H1 (cell line): ENCODE data around the gene TPP1. TPM values are rescaled to one million over a fixed set of nuclear protein-coding genes. Genes with fewer than 3 reads are reported as not detected.
A peak's percentile ranks its signal among the peaks of the same experiment; 100 is the strongest.

ENCODE experiments used
- CTCF ChIA-PET: fragments of 300-600 bp; sonication (Branson Sonifier 250); formaldehyde crosslinking; loops from one replicate; lab custom pipeline; 2021; ENCODE audit not compliant: partially characterized antibody; lab: Charles Lee
- POLR2A ChIA-PET: fragments of 300-600 bp; sonication (Branson Sonifier 250); formaldehyde crosslinking; loops from one replicate; lab custom pipeline; 2021; ENCODE audit warnings: inconsistent platforms; ENCODE audit not compliant: partially characterized antibody; lab: Charles Lee
- DNase-seq, 2 experiments: peaks; one replicate each; pipeline versions ENCODE4 v3.0.0 to v3.0.0-alpha.2; 2010 to 2022; ENCODE audit warnings: low spot score in 2 of 2, low read depth in 1 of 2, mixed read lengths in 1 of 2
- FAIRE-seq: peaks from 2 replicates; lab custom pipeline; 2011; peaks lifted over from hg19 to GRCh38; lab: Jason Lieb, UNC
- H2AFZ ChIP-seq: 2 replicates; pipeline ENCODE4 v1.8.1; 2012; ENCODE audit warnings: low read length, inconsistent platforms
- H2AK5ac ChIP-seq: 2 replicates; pipeline ENCODE4 v1.6.1; 2013; ENCODE audit warnings: low read depth, low read length
- H2BK120ac ChIP-seq: replicated peaks from 2 replicates; pipeline ENCODE3; 2013; ENCODE audit warnings: low read depth, low read length, inconsistent platforms
- H2BK12ac ChIP-seq: 2 replicates; pipeline ENCODE4 v1.6.1; 2013; ENCODE audit warnings: low read depth, low read length
- H2BK15ac ChIP-seq: 2 replicates; pipeline ENCODE4 v1.6.1; 2013; ENCODE audit warnings: low read length
- H2BK20ac ChIP-seq: 2 replicates; pipeline ENCODE4 v1.6.1; 2013; ENCODE audit warnings: low read length
- H2BK5ac ChIP-seq: 2 replicates; pipeline ENCODE4 v1.6.1; 2013; ENCODE audit warnings: low read depth, low read length
- H3K14ac ChIP-seq: 2 replicates; pipeline ENCODE4 v1.6.1; 2013; ENCODE audit warnings: inconsistent platforms; ENCODE audit not compliant: insufficient read length
- H3K18ac ChIP-seq: 2 replicates; pipeline ENCODE4 v1.6.1; 2013; ENCODE audit warnings: low read length; ENCODE audit errors: extremely low read depth
- H3K23ac ChIP-seq: 2 replicates; pipeline ENCODE4 v1.6.1; 2013; ENCODE audit warnings: inconsistent platforms; ENCODE audit not compliant: insufficient read length
- H3K23me2 ChIP-seq: 2 replicates; pipeline ENCODE4 v1.6.1; 2013; ENCODE audit warnings: low read depth, low read length
- H3K27ac ChIP-seq: 2 replicates; pipeline ENCODE4 v1.6.1; 2011; ENCODE audit warnings: low read depth, low read length, inconsistent platforms
- H3K27me3 ChIP-seq, 4 experiments: replicated peaks in 1 of 4; 1 replicate in 1 of 4; 2 replicates in 3 of 4; pipeline versions ENCODE4 v1.6.1 to v1.8.1; 2011 to 2013; ENCODE audit warnings: low read length in 3 of 4, mild to moderate bottlenecking in 3 of 4, inconsistent platforms in 2 of 4, mixed read lengths in 2 of 4, moderate library complexity in 1 of 4; ENCODE audit not compliant: control insufficient read depth in 3 of 4, insufficient read depth in 3 of 4; ENCODE audit errors: extremely low read depth in 1 of 4
- H3K36me3 ChIP-seq, 4 experiments: 2 replicates each; pipeline versions ENCODE4 v1.6.1 to v1.8.1; 2011 to 2013; ENCODE audit warnings: mild to moderate bottlenecking in 4 of 4, low read length in 3 of 4, moderate library complexity in 2 of 4, control low read depth in 1 of 4, inconsistent platforms in 1 of 4; ENCODE audit not compliant: insufficient read depth in 4 of 4, control insufficient read depth in 2 of 4
- H3K4ac ChIP-seq: replicated peaks from 2 replicates; pipeline ENCODE3; 2013; ENCODE audit warnings: low read length, low read depth, mixed read lengths, inconsistent platforms; ENCODE audit not compliant: insufficient read length
- H3K4me1 ChIP-seq, 4 experiments: replicated peaks in 1 of 4; 1 replicate in 1 of 4; 2 replicates in 3 of 4; pipeline versions ENCODE4 v1.6.1 to v1.8.1; 2011 to 2013; ENCODE audit warnings: low read length in 3 of 4, inconsistent platforms in 2 of 4, mixed read lengths in 1 of 4; ENCODE audit not compliant: insufficient read depth in 4 of 4, control insufficient read depth in 3 of 4
- H3K4me2 ChIP-seq, 2 experiments: 2 replicates each; pipeline versions ENCODE4 v1.6.1 to v1.8.1; 2011 to 2013; ENCODE audit warnings: low read depth in 2 of 2, low read length in 2 of 2, control low read depth in 1 of 2, inconsistent platforms in 1 of 2, mild to moderate bottlenecking in 1 of 2; ENCODE audit not compliant: insufficient read depth in 1 of 2
- H3K4me3 ChIP-seq, 4 experiments: fragments of 200-600, 300-600 bp in 1 of 4; sonication (generic), shearing (Covaris generic), sonication (Bioruptor Twin) in 1 of 4; 2 replicates each; pipeline versions ENCODE4 v1.5.1 to v1.8.1; 2011 to 2016; ENCODE audit warnings: low read length in 4 of 4, low read depth in 3 of 4, control low read depth in 2 of 4, inconsistent platforms in 2 of 4, mild to moderate bottlenecking in 2 of 4, mixed read lengths in 1 of 4, moderate library complexity in 1 of 4; ENCODE audit not compliant: insufficient read depth in 2 of 4; ENCODE audit errors: extremely low read depth in 1 of 4
- H3K56ac ChIP-seq: replicated peaks from 2 replicates; pipeline ENCODE3; 2013; ENCODE audit warnings: low read depth, mild to moderate bottlenecking, mixed read lengths, low read length, inconsistent platforms; ENCODE audit not compliant: insufficient read length
- H3K79me1 ChIP-seq: 2 replicates; pipeline ENCODE4 v1.6.1; 2013; ENCODE audit warnings: low read depth, low read length, control low read depth
- H3K79me2 ChIP-seq, 2 experiments: 2 replicates each; pipeline versions ENCODE4 v1.6.1 to v1.8.1; 2012 to 2013; ENCODE audit warnings: low read length in 2 of 2, mild to moderate bottlenecking in 2 of 2, inconsistent platforms in 1 of 2; ENCODE audit not compliant: insufficient read depth in 2 of 2, control insufficient read depth in 1 of 2
- H3K9ac ChIP-seq, 4 experiments: replicated peaks in 1 of 4; 1 replicate in 1 of 4; 2 replicates in 3 of 4; pipeline versions ENCODE4 v1.6.1 to v1.8.1; 2011 to 2013; ENCODE audit warnings: low read depth in 3 of 4, low read length in 3 of 4, control low read depth in 2 of 4, mild to moderate bottlenecking in 2 of 4, moderate library complexity in 2 of 4, inconsistent platforms in 1 of 4; ENCODE audit errors: extremely low read depth in 1 of 4
- H3K9me3 ChIP-seq, 2 experiments: 2 replicates each; pipeline versions ENCODE4 v1.6.1 to v1.8.1; 2012 to 2013; ENCODE audit warnings: mild to moderate bottlenecking in 2 of 2, moderate library complexity in 2 of 2, control low read depth in 1 of 2, inconsistent platforms in 1 of 2, low read depth in 1 of 2, low read length in 1 of 2, mixed read lengths in 1 of 2; ENCODE audit not compliant: insufficient read depth in 2 of 2
- H4K20me1 ChIP-seq, 2 experiments: replicated peaks in 1 of 2; 2 replicates each; pipeline versions ENCODE3 to v1.8.1; 2011 to 2013; ENCODE audit warnings: inconsistent platforms in 2 of 2, low read length in 2 of 2, mild to moderate bottlenecking in 1 of 2; ENCODE audit not compliant: insufficient read depth in 2 of 2, control insufficient read depth in 1 of 2
- H4K5ac ChIP-seq: 2 replicates; pipeline ENCODE4 v1.6.1; 2013; ENCODE audit warnings: low read length, low read depth, mixed read lengths, inconsistent platforms; ENCODE audit not compliant: insufficient read length
- H4K8ac ChIP-seq: 2 replicates; pipeline ENCODE4 v1.8.0; 2013; ENCODE audit warnings: mild to moderate bottlenecking, moderate library complexity, low read length, inconsistent platforms; ENCODE audit not compliant: insufficient read depth; ENCODE audit errors: extremely low read depth
- H4K91ac ChIP-seq: replicated peaks from 2 replicates; pipeline ENCODE3; 2013; ENCODE audit warnings: low read length, mixed read lengths, inconsistent platforms; ENCODE audit not compliant: insufficient read length
- ATF3 ChIP-seq: IDR thresholded peaks from 2 replicates; pipeline ENCODE4 v1.6.1; 2011; ENCODE audit warnings: low read depth, mild to moderate bottlenecking, low read length; ENCODE audit not compliant: insufficient read depth
- CREB1 ChIP-seq: IDR thresholded peaks from 2 replicates; pipeline ENCODE4 v1.6.1; 2012; ENCODE audit warnings: inconsistent platforms
- CTBP2 ChIP-seq: IDR thresholded peaks from 2 replicates; pipeline ENCODE4 v1.7.0; 2011; ENCODE audit warnings: borderline replicate concordance, mild to moderate bottlenecking, moderate library complexity, mixed read lengths, low read length; ENCODE audit not compliant: insufficient read depth, insufficient read length
- EGR1 ChIP-seq: IDR thresholded peaks from 2 replicates; pipeline ENCODE4 v1.6.1; 2011; ENCODE audit warnings: low read depth, low read length, borderline replicate concordance
- EP300 ChIP-seq, 2 experiments: IDR thresholded peaks; 1 replicate in 1 of 2; 2 replicates in 1 of 2; pipeline ENCODE4 v1.6.1; 2011 to 2012; ENCODE audit warnings: low read depth in 2 of 2, low read length in 2 of 2, mild to moderate bottlenecking in 2 of 2, borderline replicate concordance in 1 of 2, inconsistent platforms in 1 of 2, moderate library complexity in 1 of 2
- JUND ChIP-seq: IDR thresholded peaks from 2 replicates; pipeline ENCODE4 v1.6.1; 2011; ENCODE audit warnings: mild to moderate bottlenecking, improper control_type of control experiment, low read length
- PHF8 ChIP-seq: fragments of 200-600 bp; sonication (generic); conservative IDR thresholded peaks from 2 replicates; pipeline ENCODE4 v1.7.1; 2012; ENCODE audit warnings: low read depth, mild to moderate bottlenecking, inconsistent platforms, low read length, moderate library complexity
- RAD21 ChIP-seq, 2 experiments: IDR thresholded peaks in 1 of 2; conservative IDR thresholded peaks in 1 of 2; 2 replicates each; pipeline ENCODE4 v1.6.1; 2011; ENCODE audit warnings: low read depth in 2 of 2, low read length in 2 of 2, improper control_type of control experiment in 1 of 2, inconsistent platforms in 1 of 2, mild to moderate bottlenecking in 1 of 2, moderate library complexity in 1 of 2
- SIN3A ChIP-seq, 2 experiments: IDR thresholded peaks in 1 of 2; conservative IDR thresholded peaks in 1 of 2; 2 replicates each; pipeline ENCODE4 v1.6.1; 2011 to 2012; ENCODE audit warnings: low read length in 2 of 2, improper control_type of control experiment in 1 of 2, low read depth in 1 of 2, mild to moderate bottlenecking in 1 of 2
- TEAD4 ChIP-seq: IDR thresholded peaks from 2 replicates; pipeline ENCODE4 v1.6.1; 2012; ENCODE audit warnings: low read depth, low read length, inconsistent platforms, mixed read lengths
- ZNF274 ChIP-seq: IDR thresholded peaks from 2 replicates; pipeline ENCODE4 v1.7.0; 2012; ENCODE audit warnings: low read length, borderline replicate concordance; ENCODE audit errors: extremely low read depth
- WGBS, 2 experiments: shearing (Covaris generic) in 1 of 2; methylation state at CpG; one replicate each; pipeline versions ENCODE4 v1.1.6 to v1.1.7; 2013 to 2015; ENCODE audit warnings: low lambda C conversion rate in 2 of 2, mixed read lengths in 2 of 2, inconsistent platforms in 1 of 2, low coverage in 1 of 2, missing lambda C conversion rate in 1 of 2; ENCODE audit not compliant: insufficient replicate concordance in 2 of 2, insufficient coverage in 1 of 2, insufficient read length in 1 of 2; ENCODE audit errors: extremely low coverage in 1 of 2, missing lambda C conversion rate in 1 of 2; 5-methylcytosine and 5-hydroxymethylcytosine counted together
- polyA plus RNA-seq, 7 experiments: library from polyadenylated mRNA; depleted of rRNA in 3 of 7; stranded (reverse) in 5 of 7; unstranded in 2 of 7; fragments of >200 nt in 5 of 7; fragments of 200-250 nt in 2 of 7; gene quantifications; 1 replicate in 5 of 7; 2 replicates in 1 of 7; 4 replicates in 1 of 7; pipeline versions ENCODE4 v1.2.1 to v1.2.3, GENCODE V29; 2011 to 2013; ENCODE audit warnings: missing spikeins in 2 of 7, mixed read lengths in 2 of 7
- total RNA-seq: library from RNA; stranded (reverse); fragmentation: NEBNext Ultra II Directional; extraction: Animal tissue kit (Norgen Biotek cat#: 25700); gene quantifications from 2 replicates; pipeline ENCODE4 v1.2.1, GENCODE V29; 2021

The TPP1 gene
- total and polyA plus RNA-seq, 2 of the 8 experiments (the other 6 are each of a cell fraction or from before 2014, with no cell fraction given), result 36.1 to 77.5 TPM

GRCh38 chr11:6629573-6629891 lies 10.3 kb upstream of the TPP1 start:
- no peak overlapping the region for H2AK5ac ChIP-seq
- no peak overlapping the region for H3K23ac ChIP-seq
- H3K27me3 ChIP-seq, result peaks cover 13 to 43% (median 34%) of the 10 kb centered on the region in 4 experiments
- peaks cover 12% of the 10 kb centered on the region for H3K23me2 ChIP-seq
- no peaks in the 10 kb centered on the region for H3K79me2 ChIP-seq
- WGBS, 2 experiments, result 71% methylated on average over 24 of the region's 24 CpGs; no CpG with 5 or more reads in 1 of the 2 experiments
- no peak overlapping the region for H4K91ac ChIP-seq
- no peak overlapping the region for H2AFZ ChIP-seq
- H3K4me2 ChIP-seq, result peak overlapping the region; percentile 57 to 82
- H3K27ac ChIP-seq, result no peak overlapping the region
- no peak for FAIRE-seq
- peaks cover 0 to 3% (median 1%) of the 10 kb centered on the region in 4 experiments; a peak in 3 of 8 replicates for H3K36me3 ChIP-seq
- H2BK20ac ChIP-seq, result no peak overlapping the region
- H2BK120ac ChIP-seq, result no peak overlapping the region
- H3K79me1 ChIP-seq, result no peaks in the 10 kb centered on the region; the same call in 1 of the 2 replicates
- H3K9me3 ChIP-seq, result no peaks in the 10 kb centered on the region
- peak overlapping the region; percentile 83; the same call in 1 of the 2 replicates for H4K8ac ChIP-seq
- no peak overlapping the region for H3K56ac ChIP-seq
- no peak for DNase-seq
- no peak overlapping the region for H2BK15ac ChIP-seq
- CTCF ChIA-PET, result interaction anchor here (0.6 to 1.9 kb wide), 5 partner anchors 10 to 130 kb away, joined by 3 to 8 read pairs (median 4); partner anchors contain the start of gene TPP1
- H3K4ac ChIP-seq, result no peak overlapping the region
- peaks cover 0 to 6% (median 2%) of the 10 kb centered on the region in 4 experiments; a peak in 3 of 7 replicates for H3K4me1 ChIP-seq
- H4K5ac ChIP-seq, result no peak overlapping the region
- H3K4me3 ChIP-seq, result peak overlapping the region in 3 of 4 experiments; percentile 31 to 60 (median 48); a peak in 3 of 8 replicates
- peaks cover 5 to 10% of the 10 kb centered on the region in 2 experiments for H4K20me1 ChIP-seq
- peak overlapping the region in 2 of 4 experiments; percentile 28 to 34; a peak in 2 of 7 replicates for H3K9ac ChIP-seq
- H2BK12ac ChIP-seq, result no peak overlapping the region
- POLR2A ChIA-PET, result interaction anchor here (1.0 to 2.0 kb wide), 5 partner anchors 8 to 54 kb away, joined by 3 to 9 read pairs (median 6); partner anchors contain the start of genes MRPL17, TAF10 and TPP1
- no peak overlapping the region for H2BK5ac ChIP-seq
- H3K18ac ChIP-seq, result no peak overlapping the region
- no peak overlapping the region for H3K14ac ChIP-seq
- TF ChIP-seq RAD21 (IDR thresholded peaks at IDR 0.05 in 1 of 2, conservative IDR thresholded peaks at IDR 0.05 in 1 of 2; ENCODE audit: low read depth in 2 of 2, low read length in 2 of 2), result peak; percentile 30 to 36; a peak in 3 of 4 replicates
- TF ChIP-seq SIN3A (conservative IDR thresholded peaks at IDR 0.05 in 1 of 2, IDR thresholded peaks at IDR 0.05 in 1 of 2; ENCODE audit: low read depth in 1 of 2, low read length in 2 of 2), result no peak
- no peak for TF ChIP-seq EP300 (IDR thresholded peaks at IDR 0.05; ENCODE audit: borderline replicate concordance in 1 of 2, low read depth in 2 of 2, low read length in 2 of 2)
- TF ChIP-seq TEAD4, result no peak
- peak; percentile 52; the same call in 1 of the 2 replicates for TF ChIP-seq CREB1
- no peak for TF ChIP-seq PHF8
- TF ChIP-seq JUND, result no peak
- TF ChIP-seq CTBP2, result no peak
- no peak for TF ChIP-seq ATF3
- no peak for TF ChIP-seq EGR1
- TF ChIP-seq ZNF274, result no peak
